ENCODE results near the gene IDH3G. TPM values are rescaled to one million over a fixed set of nuclear protein-coding genes. Genes with fewer than 3 reads are reported as not detected.

Gene IDH3G
- total and polyA plus RNA-seq, 4 donors, result 23.3 to 40.9 (median 31.1) TPM

DNA sequence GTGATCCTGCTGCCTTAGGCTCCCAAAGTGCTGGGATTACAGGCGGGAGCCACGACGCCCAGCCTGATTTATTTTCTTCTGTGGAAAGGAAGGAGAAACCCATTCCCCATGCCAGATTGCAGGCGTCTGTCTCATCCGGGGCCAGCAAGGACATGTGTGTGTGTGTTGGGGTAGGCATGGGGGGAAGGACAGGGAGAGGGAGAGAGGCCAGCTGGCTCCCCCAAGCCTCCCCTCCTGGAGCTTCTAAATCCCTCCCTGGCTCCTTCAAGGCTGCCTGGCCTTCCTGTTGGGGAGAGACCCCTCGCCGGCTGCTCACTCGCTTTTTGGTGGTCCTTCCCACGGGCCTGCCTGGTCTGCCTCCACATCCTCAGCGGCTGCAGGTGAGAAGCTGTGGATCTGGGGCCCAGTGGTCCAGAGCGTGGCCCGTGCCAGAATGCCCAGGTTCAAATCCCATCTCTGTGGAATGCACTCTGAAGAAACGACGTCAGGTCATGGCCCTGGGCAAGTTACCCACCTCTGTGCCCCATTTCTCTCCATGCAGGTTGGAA lies 31.5 kb downstream of the IDH3G start:
- H3K36me3 ChIP-seq (ENCODE audit: control insufficient read depth in 4 of 4, insufficient read depth in 3 of 4, low read depth in 1 of 4, low read length in 3 of 4), result no peaks in the 10 kb centered on the region
- TF ChIP-seq RXRA (IDR thresholded peaks at IDR 0.05), result no peak
- TF ChIP-seq, protein P1, sequence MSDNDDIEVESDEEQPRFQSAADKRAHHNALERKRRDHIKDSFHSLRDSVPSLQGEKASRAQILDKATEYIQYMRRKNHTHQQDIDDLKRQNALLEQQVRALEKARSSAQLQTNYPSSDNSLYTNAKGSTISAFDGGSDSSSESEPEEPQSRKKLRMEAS (IDR thresholded peaks at IDR 0.05), result no peak
- H3K9me3 ChIP-seq (ENCODE audit: control insufficient read depth in 4 of 4, low read length in 3 of 4), result no peaks in the 10 kb centered on the region
- 92% methylated on average over 14 of the region's 14 CpGs for WGBS
- peaks cover 0 to 7% (median 0%) of the 10 kb centered on the region in 4 donors for H3K4me1 ChIP-seq (ENCODE audit: control insufficient read depth in 4 of 4, insufficient read depth in 4 of 4, low read length in 3 of 4)
- H3K4me3 ChIP-seq (ENCODE audit: low read depth in 1 of 3, low read length in 3 of 3), result no peak overlapping the region
- no peaks in the 10 kb centered on the region for H3K27me3 ChIP-seq (ENCODE audit: control insufficient read depth in 4 of 4, insufficient read depth in 4 of 4, low read length in 3 of 4)
- no peak overlapping the region for H3K27ac ChIP-seq (ENCODE audit: low read depth in 1 of 2, low read length in 2 of 2)
- no peak overlapping the region for H3K9ac ChIP-seq (ENCODE audit: low read depth in 1 of 2, low read length in 2 of 2)
- no peak for DNase-seq (ENCODE audit: low spot score)

DNA sequence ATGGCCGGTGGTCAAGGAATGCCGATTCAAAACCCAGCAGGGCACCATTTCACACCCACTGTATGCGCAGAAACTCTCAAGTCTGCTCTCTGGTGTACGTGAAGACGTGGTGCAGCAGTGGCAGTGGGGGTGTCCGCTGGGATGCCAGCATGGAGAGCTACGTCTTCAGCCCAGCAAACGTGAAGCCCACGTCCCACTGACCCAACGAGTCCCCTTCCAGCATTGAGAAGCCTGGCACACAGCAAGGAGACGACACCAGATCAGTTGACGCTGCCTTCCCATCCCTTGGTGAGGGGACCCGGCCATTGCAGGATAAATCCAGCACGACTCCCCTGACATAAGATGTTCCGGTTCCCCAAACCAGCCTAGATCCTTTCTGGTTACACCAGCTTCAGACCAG lies 32.3 kb downstream of the IDH3G start:
- no peak overlapping the region for H3K9ac ChIP-seq (ENCODE audit: low read depth in 1 of 2, low read length in 2 of 2)
- WGBS, result 85% methylated on average over 15 of the region's 15 CpGs
- H3K27ac ChIP-seq (ENCODE audit: low read depth in 1 of 2, low read length in 2 of 2), result no peak overlapping the region
- H3K4me1 ChIP-seq (ENCODE audit: control insufficient read depth in 4 of 4, insufficient read depth in 4 of 4, low read length in 3 of 4), result peaks cover 0 to 7% (median 0%) of the 10 kb centered on the region in 4 donors
- H3K36me3 ChIP-seq (ENCODE audit: control insufficient read depth in 4 of 4, insufficient read depth in 3 of 4, low read depth in 1 of 4, low read length in 3 of 4), result no peaks in the 10 kb centered on the region
- no peak overlapping the region for H3K4me3 ChIP-seq (ENCODE audit: low read depth in 1 of 3, low read length in 3 of 3)
- no peak for DNase-seq (ENCODE audit: low spot score)
- no peaks in the 10 kb centered on the region for H3K27me3 ChIP-seq (ENCODE audit: control insufficient read depth in 4 of 4, insufficient read depth in 4 of 4, low read length in 3 of 4)
- H3K9me3 ChIP-seq (ENCODE audit: control insufficient read depth in 4 of 4, low read length in 3 of 4), result no peaks in the 10 kb centered on the region
- TF ChIP-seq YY1 (IDR thresholded peaks at IDR 0.05), result no peak
- TF ChIP-seq RAD21 (IDR thresholded peaks at IDR 0.05), result no peak
- TF ChIP-seq JUND (IDR thresholded peaks at IDR 0.05), result no peak
- TF ChIP-seq HNF4A (conservative IDR thresholded peaks at IDR 0.05), result no peak
- no peak for TF ChIP-seq FOXA2 (IDR thresholded peaks at IDR 0.05)
- TF ChIP-seq, protein P2, sequence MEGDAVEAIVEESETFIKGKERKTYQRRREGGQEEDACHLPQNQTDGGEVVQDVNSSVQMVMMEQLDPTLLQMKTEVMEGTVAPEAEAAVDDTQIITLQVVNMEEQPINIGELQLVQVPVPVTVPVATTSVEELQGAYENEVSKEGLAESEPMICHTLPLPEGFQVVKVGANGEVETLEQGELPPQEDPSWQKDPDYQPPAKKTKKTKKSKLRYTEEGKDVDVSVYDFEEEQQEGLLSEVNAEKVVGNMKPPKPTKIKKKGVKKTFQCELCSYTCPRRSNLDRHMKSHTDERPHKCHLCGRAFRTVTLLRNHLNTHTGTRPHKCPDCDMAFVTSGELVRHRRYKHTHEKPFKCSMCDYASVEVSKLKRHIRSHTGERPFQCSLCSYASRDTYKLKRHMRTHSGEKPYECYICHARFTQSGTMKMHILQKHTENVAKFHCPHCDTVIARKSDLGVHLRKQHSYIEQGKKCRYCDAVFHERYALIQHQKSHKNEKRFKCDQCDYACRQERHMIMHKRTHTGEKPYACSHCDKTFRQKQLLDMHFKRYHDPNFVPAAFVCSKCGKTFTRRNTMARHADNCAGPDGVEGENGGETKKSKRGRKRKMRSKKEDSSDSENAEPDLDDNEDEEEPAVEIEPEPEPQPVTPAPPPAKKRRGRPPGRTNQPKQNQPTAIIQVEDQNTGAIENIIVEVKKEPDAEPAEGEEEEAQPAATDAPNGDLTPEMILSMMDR (IDR thresholded peaks at IDR 0.05; ENCODE audit: low read depth, low read length, missing input control), result no peak
- TF ChIP-seq, protein P3, sequence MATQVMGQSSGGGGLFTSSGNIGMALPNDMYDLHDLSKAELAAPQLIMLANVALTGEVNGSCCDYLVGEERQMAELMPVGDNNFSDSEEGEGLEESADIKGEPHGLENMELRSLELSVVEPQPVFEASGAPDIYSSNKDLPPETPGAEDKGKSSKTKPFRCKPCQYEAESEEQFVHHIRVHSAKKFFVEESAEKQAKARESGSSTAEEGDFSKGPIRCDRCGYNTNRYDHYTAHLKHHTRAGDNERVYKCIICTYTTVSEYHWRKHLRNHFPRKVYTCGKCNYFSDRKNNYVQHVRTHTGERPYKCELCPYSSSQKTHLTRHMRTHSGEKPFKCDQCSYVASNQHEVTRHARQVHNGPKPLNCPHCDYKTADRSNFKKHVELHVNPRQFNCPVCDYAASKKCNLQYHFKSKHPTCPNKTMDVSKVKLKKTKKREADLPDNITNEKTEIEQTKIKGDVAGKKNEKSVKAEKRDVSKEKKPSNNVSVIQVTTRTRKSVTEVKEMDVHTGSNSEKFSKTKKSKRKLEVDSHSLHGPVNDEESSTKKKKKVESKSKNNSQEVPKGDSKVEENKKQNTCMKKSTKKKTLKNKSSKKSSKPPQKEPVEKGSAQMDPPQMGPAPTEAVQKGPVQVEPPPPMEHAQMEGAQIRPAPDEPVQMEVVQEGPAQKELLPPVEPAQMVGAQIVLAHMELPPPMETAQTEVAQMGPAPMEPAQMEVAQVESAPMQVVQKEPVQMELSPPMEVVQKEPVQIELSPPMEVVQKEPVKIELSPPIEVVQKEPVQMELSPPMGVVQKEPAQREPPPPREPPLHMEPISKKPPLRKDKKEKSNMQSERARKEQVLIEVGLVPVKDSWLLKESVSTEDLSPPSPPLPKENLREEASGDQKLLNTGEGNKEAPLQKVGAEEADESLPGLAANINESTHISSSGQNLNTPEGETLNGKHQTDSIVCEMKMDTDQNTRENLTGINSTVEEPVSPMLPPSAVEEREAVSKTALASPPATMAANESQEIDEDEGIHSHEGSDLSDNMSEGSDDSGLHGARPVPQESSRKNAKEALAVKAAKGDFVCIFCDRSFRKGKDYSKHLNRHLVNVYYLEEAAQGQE (IDR thresholded peaks at IDR 0.05), result no peak
- TF ChIP-seq, protein P4, sequence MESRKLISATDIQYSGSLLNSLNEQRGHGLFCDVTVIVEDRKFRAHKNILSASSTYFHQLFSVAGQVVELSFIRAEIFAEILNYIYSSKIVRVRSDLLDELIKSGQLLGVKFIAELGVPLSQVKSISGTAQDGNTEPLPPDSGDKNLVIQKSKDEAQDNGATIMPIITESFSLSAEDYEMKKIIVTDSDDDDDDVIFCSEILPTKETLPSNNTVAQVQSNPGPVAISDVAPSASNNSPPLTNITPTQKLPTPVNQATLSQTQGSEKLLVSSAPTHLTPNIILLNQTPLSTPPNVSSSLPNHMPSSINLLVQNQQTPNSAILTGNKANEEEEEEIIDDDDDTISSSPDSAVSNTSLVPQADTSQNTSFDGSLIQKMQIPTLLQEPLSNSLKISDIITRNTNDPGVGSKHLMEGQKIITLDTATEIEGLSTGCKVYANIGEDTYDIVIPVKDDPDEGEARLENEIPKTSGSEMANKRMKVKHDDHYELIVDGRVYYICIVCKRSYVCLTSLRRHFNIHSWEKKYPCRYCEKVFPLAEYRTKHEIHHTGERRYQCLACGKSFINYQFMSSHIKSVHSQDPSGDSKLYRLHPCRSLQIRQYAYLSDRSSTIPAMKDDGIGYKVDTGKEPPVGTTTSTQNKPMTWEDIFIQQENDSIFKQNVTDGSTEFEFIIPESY (IDR thresholded peaks at IDR 0.05), result no peak
- TF ChIP-seq HNF4G (IDR thresholded peaks at IDR 0.05), result no peak
